GM18505 (cell line): Measurements from ENCODE around the gene SIPA1.
"Not testable (repeated sequence)": the region's sequence is repeated elsewhere in the genome, so short reads cannot be mapped to it uniquely, and the experiment has no call there.

ENCODE experiments used
- ATAC-seq: cut with Tn5 transposase; IDR thresholded peaks from one replicate; pipeline ENCODE4 v1.9.1; 2021; ENCODE audit not compliant: unreplicated experiment
- POLR2A ChIP-seq: IDR thresholded peaks from 4 replicates; pipeline ENCODE4 v1.6.1; 2011; ENCODE audit warnings: borderline replicate concordance; ENCODE audit not compliant: insufficient read depth, insufficient read length; ENCODE audit errors: extremely low read depth

SIPA1 gene

GRCh38 chr11:65637032-65637557 is 806 bp upstream of the SIPA1 start:
- no peak for ATAC-seq
- no peak for TF ChIP-seq POLR2A

- ATAC-seq: not testable (repeated sequence)
Measured at GRCh38 chr11:65639228-65639597, 1.3 kb downstream of the SIPA1 start.

- peak; percentile 56 for TF ChIP-seq POLR2A
- no peak for ATAC-seq
Measured at GRCh38 chr11:65639623-65640482, 2.0 kb downstream of the SIPA1 start.

- ATAC-seq: no peak
- TF ChIP-seq POLR2A: no peak
Measured at GRCh38 chr11:65640483-65641296, 2.8 kb downstream of the SIPA1 start.

- no peak for ATAC-seq
- TF ChIP-seq POLR2A: no peak
Measured at GRCh38 chr11:65641297-65642013, 3.6 kb downstream of the SIPA1 start.

- no peak for TF ChIP-seq POLR2A
- no peak for ATAC-seq
Measured at GRCh38 chr11:65642014-65642671, 4.2 kb downstream of the SIPA1 start.

- TF ChIP-seq POLR2A: no peak
- ATAC-seq: no peak
Measured at GRCh38 chr11:65643971-65644370, 6.1 kb downstream of the SIPA1 start.

GRCh38 chr11:65644837-65645236 is 6.9 kb downstream of the SIPA1 start:
- no peak for ATAC-seq
- no peak for TF ChIP-seq POLR2A

GRCh38 chr11:65645710-65646109 is 7.8 kb downstream of the SIPA1 start:
- no peak for TF ChIP-seq POLR2A
- no peak for ATAC-seq

GRCh38 chr11:65646288-65646957 is 8.5 kb downstream of the SIPA1 start:
- no peak for ATAC-seq
- TF ChIP-seq POLR2A: no peak

- no peak for ATAC-seq
- TF ChIP-seq POLR2A: no peak
Measured at GRCh38 chr11:65646958-65647701, 9.2 kb downstream of the SIPA1 start.
